GM13977 (cell line): ENCODE measurements around the gene AHDC1.
A peak's percentile ranks its signal among the peaks of the same experiment; 100 is the strongest.

Source experiments
- DNase-seq: peaks from one replicate; pipeline ENCODE4 v3.0.0; 2012; ENCODE audit warnings: low spot score
- CTCF ChIP-seq: IDR thresholded peaks from 2 replicates; pipeline ENCODE4 v1.5.1; 2012; ENCODE audit warnings: mild to moderate bottlenecking, control low read depth; ENCODE audit not compliant: insufficient read depth; ENCODE audit errors: extremely low read depth, missing control alignments
- in situ Hi-C: fragments of 300-500 bp; cut with MboI; formaldehyde crosslinking; loops from one replicate; pipeline ENCODE4 v1.12.0; 2022; ENCODE audit warnings: low sequenced_read_pairs, low pct_unique_long_range_greater_than_20kb, mixed read lengths, inconsistent platforms; ENCODE audit not compliant: unreplicated experiment

AHDC1 gene

DNA sequence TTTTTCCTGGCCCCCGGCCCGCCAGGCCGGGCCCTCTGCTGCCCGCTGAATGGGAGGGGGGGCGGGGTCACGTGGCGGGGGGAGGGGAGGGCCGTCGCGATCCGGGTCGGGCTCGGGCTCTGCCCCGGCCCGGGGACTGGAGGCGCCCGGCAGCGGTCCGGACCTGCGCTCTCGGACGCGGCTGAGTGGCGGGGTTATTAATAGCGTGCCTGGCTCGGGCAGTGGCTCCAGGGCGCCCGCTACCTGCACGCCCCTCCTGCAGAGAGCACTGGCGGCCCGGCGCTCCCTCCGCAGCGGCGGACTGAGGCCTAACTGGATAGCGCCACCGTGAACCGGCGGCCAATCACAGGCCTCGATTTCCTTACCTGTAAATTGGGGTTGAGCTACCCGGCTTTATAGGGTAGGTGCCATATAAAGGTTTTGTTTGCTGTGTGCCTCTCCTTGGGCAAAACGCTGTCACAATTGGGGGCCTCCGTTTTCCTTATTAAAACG, 28.1 kb downstream of the AHDC1 start:
- in situ Hi-C loops, result no loop called here
- TF ChIP-seq CTCF, result peak; percentile 15
- DNase-seq, result peak; percentile 79

- in situ Hi-C loops, result no loop called here
- DNase-seq, result no peak
- TF ChIP-seq CTCF, result peak; percentile 32
These were observed 28.8 kb downstream of the AHDC1 start for GRCh38 chr1:27574871-27575831.

GRCh38 chr1:27574001-27574781, 29.8 kb downstream of the AHDC1 start:
- in situ Hi-C loops, result no loop called here
- TF ChIP-seq CTCF, result no peak
- no peak for DNase-seq

DNA sequence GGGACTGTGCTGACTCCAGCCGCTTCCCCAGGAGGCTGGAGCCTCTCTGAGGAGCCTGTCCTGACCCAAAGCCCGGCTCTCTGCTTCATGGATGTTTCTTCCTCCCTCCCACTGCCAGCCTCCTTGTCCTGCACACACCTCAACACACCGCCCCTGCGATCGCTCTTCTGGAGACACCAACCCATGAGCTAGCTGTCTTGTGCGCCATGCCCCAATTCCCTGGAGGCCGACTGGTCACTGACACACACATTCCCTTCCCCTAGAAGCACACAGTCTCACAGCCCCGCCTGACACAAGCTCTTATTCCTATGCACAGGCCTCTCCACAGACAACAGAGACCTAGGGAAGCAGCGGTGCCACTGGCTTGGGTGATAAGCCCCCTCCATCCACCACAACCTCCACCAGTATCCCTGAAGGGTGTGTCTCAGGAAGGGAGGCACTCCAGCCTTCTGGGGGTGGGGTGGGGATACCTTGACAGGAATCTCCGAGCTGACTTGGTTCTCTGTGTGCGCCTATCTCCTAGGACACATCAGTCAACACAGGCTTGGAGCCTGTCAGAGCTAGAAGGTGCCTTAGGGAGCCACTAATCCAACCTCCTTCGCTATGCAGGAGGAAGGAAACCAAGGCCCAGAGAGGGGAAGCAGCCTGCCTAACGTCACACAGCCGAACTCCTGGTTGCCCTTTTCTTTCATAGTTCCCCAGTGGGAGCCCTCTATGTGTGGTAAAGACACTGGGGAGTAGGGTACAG, 31.1 kb downstream of the AHDC1 start:
- no peak for TF ChIP-seq CTCF
- DNase-seq, result no peak
- in situ Hi-C loops, result no loop called here

- TF ChIP-seq CTCF, result no peak
- in situ Hi-C loops, result no loop called here
- no peak for DNase-seq
These were observed 31.8 kb downstream of the AHDC1 start for GRCh38 chr1:27572019-27572678.

DNA sequence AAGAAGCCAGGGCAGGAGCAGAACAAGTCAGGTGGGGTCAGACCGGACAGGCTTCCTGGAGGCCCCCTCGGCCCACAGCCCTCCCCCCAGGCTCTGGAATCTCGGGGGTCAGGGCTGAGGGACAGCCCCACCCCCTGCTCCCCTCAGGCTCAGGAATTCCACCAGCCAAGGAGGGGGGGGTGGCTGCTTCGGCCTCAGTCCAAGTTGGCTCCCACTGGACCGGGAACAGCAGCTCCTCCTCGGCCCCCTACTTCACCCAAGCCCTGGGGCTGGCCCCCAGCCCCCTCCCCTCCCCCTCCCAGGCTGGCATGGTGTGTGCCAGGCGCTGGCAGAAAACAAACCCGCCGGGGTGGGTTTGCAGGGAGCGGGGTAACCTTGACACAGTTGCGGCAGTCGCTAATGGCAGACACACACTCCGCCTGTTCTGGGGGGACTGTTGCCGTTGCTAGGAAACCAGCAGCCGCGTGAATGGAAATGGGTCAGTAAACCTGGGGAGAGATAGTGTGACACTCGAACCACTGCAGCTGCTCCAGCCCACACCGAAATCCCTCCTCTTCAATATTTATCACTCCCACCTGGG, 32.4 kb downstream of the AHDC1 start:
- no peak for DNase-seq
- no peak for TF ChIP-seq CTCF
- in situ Hi-C loops, result no loop called here
